GM23338 (cell line): ENCODE measurements around the gene DCST2. TPM values are rescaled to one million over a fixed set of nuclear protein-coding genes. Genes with fewer than 3 reads are reported as not detected.

ENCODE experiments used
- ATAC-seq: fragments of 200-7000 bp; cut with Tn5 transposase; 3 replicates; pipeline ENCODE4 v1.9.1; 2020
- DNase-seq: peaks from one replicate; pipeline ENCODE4 v3.0.0-alpha.2; 2015; ENCODE audit warnings: low spot score
- H2AFZ ChIP-seq: fragments of 200-600 bp; sonication (generic); 2 replicates; pipeline ENCODE4 v1.8.0; 2016; ENCODE audit warnings: antibody characterized with exemption, mild to moderate bottlenecking, moderate library complexity
- H3F3A ChIP-seq: fragments of 200-600 bp; sonication (generic); replicated peaks from 2 replicates; pipeline ENCODE4 v1.8.0; 2017; ENCODE audit warnings: antibody characterized with exemption, mixed run types, low read depth
- H3K27ac ChIP-seq: fragments of 200-600 bp; sonication (generic); 2 replicates; pipeline ENCODE4 v1.6.1; 2016; ENCODE audit warnings: low read depth
- H3K27me3 ChIP-seq: fragments of 200-600 bp; sonication (generic); 2 replicates; pipeline ENCODE4 v1.8.0; 2016; ENCODE audit warnings: mild to moderate bottlenecking, mixed run types, moderate library complexity; ENCODE audit not compliant: insufficient read depth
- H3K36me3 ChIP-seq: fragments of 200-600 bp; sonication (generic); 2 replicates; pipeline ENCODE4 v1.8.0; 2016; ENCODE audit warnings: mild to moderate bottlenecking; ENCODE audit not compliant: insufficient read depth
- H3K4me1 ChIP-seq: fragments of 200-600 bp; sonication (generic); 2 replicates; pipeline ENCODE4 v1.8.0; 2016; ENCODE audit warnings: mild to moderate bottlenecking, moderate library complexity; ENCODE audit not compliant: insufficient read depth
- H3K4me2 ChIP-seq: fragments of 200-600 bp; sonication (generic); 2 replicates; pipeline ENCODE4 v1.7.1; 2017; ENCODE audit warnings: mixed run types
- H3K4me3 ChIP-seq: fragments of 200-600 bp; sonication (generic); 2 replicates; pipeline ENCODE4 v1.6.1; 2016; ENCODE audit warnings: mixed run types
- H3K79me2 ChIP-seq: fragments of 200-600 bp; sonication (generic); replicated peaks from 2 replicates; pipeline ENCODE4 v1.8.0; 2017; ENCODE audit warnings: mild to moderate bottlenecking; ENCODE audit not compliant: insufficient read depth
- H3K9me2 ChIP-seq: fragments of 200-600 bp; sonication (generic); 2 replicates; pipeline ENCODE4 v1.8.0; 2017; ENCODE audit not compliant: insufficient read depth
- H4K20me1 ChIP-seq: fragments of 200-600 bp; sonication (generic); replicated peaks from 2 replicates; pipeline ENCODE4 v1.8.0; 2017; ENCODE audit warnings: mild to moderate bottlenecking; ENCODE audit not compliant: insufficient read depth
- H3K27ac Mint-ChIP-seq: 2 replicates; pipeline ENCODE4 v1.8.0; 2020; ENCODE audit warnings: inconsistent platforms, mild to moderate bottlenecking, moderate library complexity, mixed read lengths
- H3K27me3 Mint-ChIP-seq: 3 replicates; pipeline ENCODE4 v1.8.0; 2022; ENCODE audit warnings: low read depth, mild to moderate bottlenecking, moderate library complexity, mixed read lengths, inconsistent platforms; ENCODE audit not compliant: insufficient read depth, poor library complexity
- H3K36me3 Mint-ChIP-seq: 3 replicates; pipeline ENCODE4 v1.8.0; 2021; ENCODE audit warnings: low read depth, mild to moderate bottlenecking, inconsistent platforms, moderate library complexity, mixed read lengths
- H3K4me1 Mint-ChIP-seq: 3 replicates; pipeline ENCODE4 v1.8.0; 2020; ENCODE audit warnings: mild to moderate bottlenecking, inconsistent platforms, mixed read lengths
- H3K4me3 Mint-ChIP-seq: 3 replicates; pipeline ENCODE4 v1.8.0; 2021; ENCODE audit warnings: moderate library complexity, mild to moderate bottlenecking, inconsistent platforms, mixed read lengths
- H3K9me3 Mint-ChIP-seq: 3 replicates; pipeline ENCODE4 v1.8.0; 2020; ENCODE audit warnings: moderate library complexity, mild to moderate bottlenecking, inconsistent platforms, mixed read lengths
- CREB1 ChIP-seq: fragments of 250-450 bp; sonication (Bioruptor Pico); IDR thresholded peaks from 2 replicates; pipeline ENCODE4 v1.5.0; 2020; ENCODE audit warnings: low read depth, mild to moderate bottlenecking, moderate library complexity
- CTCF ChIP-seq, 2 experiments: fragments of 200-600 bp in 1 of 2; sonication (generic) in 1 of 2; conservative IDR thresholded peaks; 2 replicates each; pipeline versions ENCODE4 v1.5.1 to v1.6.1; 2016 to 2017; ENCODE audit warnings: antibody characterized with exemption in 2 of 2, low read depth in 2 of 2, mild to moderate bottlenecking in 2 of 2, moderate library complexity in 1 of 2
- NANOG ChIP-seq: IDR thresholded peaks from 2 replicates; pipeline ENCODE4 v1.6.1; 2016; ENCODE audit warnings: antibody characterized with exemption, borderline replicate concordance
- POLR2AphosphoS5 ChIP-seq: IDR thresholded peaks from 2 replicates; pipeline ENCODE4 v1.6.1; 2016; ENCODE audit warnings: antibody characterized with exemption, low read depth
- ZNF114 ChIP-seq: fragments of 250-450 bp; sonication (Bioruptor Pico); IDR thresholded peaks from 2 replicates; pipeline ENCODE4 v1.5.0; 2020; ENCODE audit warnings: mild to moderate bottlenecking, moderate library complexity
- ZNF331 ChIP-seq: fragments of 250-450 bp; sonication (Bioruptor Pico); IDR thresholded peaks from 2 replicates; pipeline ENCODE4 v1.5.0; 2020; ENCODE audit warnings: low read depth, mild to moderate bottlenecking, moderate library complexity
- polyA plus RNA-seq: library from polyadenylated mRNA; unstranded; fragments of >200 nt; fragmentation: Nextera tagmentation; extraction: Ambion mirVana; gene quantifications from 2 replicates; pipeline ENCODE4 v1.2.1, GENCODE V29; 2016
- total RNA-seq: library from RNA; depleted of rRNA; stranded (reverse); fragments of >200 nt; shearing (Covaris generic); gene quantifications from 2 replicates; pipeline ENCODE4 v1.2.3, GENCODE V29; 2014
- TF ChIP-seq, protein P1 (sequence below): fragments of 250-450 bp; sonication (Bioruptor Pico); IDR thresholded peaks from 2 replicates; pipeline ENCODE4 v1.5.0; 2020; ENCODE audit warnings: mild to moderate bottlenecking, moderate library complexity
- TF ChIP-seq, protein P2 (sequence below): IDR thresholded peaks from 2 replicates; pipeline ENCODE4 v1.6.1; 2016; ENCODE audit warnings: antibody characterized with exemption

The DCST2 gene
- total and polyA plus RNA-seq, 2 experiments from 2014 or later: 0.78 TPM; not detected in 1

DNA sequence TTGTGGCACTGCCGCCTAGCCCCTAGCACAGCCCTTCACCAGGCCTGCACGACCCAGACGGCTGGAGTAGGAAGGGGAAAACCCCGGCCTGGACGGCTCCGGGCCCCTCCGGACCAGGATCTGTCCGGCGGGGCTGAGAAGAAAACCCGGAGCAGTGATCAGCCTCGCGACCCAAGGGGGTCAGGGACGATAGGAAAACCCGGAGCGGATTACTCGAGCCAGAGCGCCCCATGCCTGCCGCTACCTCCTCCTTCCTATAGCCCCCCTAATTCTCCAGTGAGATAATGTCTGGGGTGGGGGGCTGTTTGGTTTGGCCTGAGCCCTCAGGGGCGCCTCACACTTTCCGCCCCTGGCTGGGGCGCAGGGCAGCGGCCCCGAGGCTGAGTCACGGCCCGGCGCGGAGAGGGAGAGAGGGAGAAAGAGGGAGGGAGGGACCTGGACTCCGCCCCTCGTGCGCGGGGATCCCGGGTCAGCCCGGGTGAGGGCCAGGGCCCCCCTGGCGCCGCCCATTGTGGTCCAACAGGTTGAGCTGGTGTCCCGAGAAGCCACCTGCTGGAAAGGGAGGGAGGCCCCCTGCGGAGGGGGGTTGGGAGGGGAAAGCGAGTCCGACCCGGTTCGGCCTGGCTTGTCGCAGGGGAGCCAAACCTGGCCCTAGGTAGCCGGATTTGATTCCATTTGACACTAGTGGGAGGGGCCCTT lies 32.7 kb downstream of the DCST2 start:
- Mint-ChIP-seq H3K4me3 (peak overlapping the region; percentile 90), H3K36me3 (no peaks in the 10 kb centered on the region), H3K9me3 (no peaks in the 10 kb centered on the region), H3K4me1 (peaks cover 30% of the 10 kb centered on the region), H3K27ac (peak overlapping the region; percentile 56; the same call in 1 of the 2 replicates), H3K27me3 (peaks cover 21% of the 10 kb centered on the region)
- H3K4me2 ChIP-seq: peak overlapping the region; percentile 90
- H3F3A ChIP-seq: peaks cover 16% of the 10 kb centered on the region
- no peaks in the 10 kb centered on the region for H3K27me3 ChIP-seq
- peak overlapping the region; percentile 90 for H3K4me3 ChIP-seq
- no peaks in the 10 kb centered on the region for H4K20me1 ChIP-seq
- peak overlapping the region; percentile 95 for H3K27ac ChIP-seq
- peak overlapping the region; percentile 91; the same call in 1 of the 2 replicates for H2AFZ ChIP-seq
- peak; percentile 45 for ATAC-seq
- DNase-seq: peak; percentile 98
- peaks cover 18% of the 10 kb centered on the region for H3K4me1 ChIP-seq
- H3K36me3 ChIP-seq: no peaks in the 10 kb centered on the region
- TF ChIP-seq CREB1 (CRISPR knock-in tag) (peak; percentile 76), POLR2AphosphoS5 (peak; percentile 55), NANOG (no peak), ZNF114 (CRISPR knock-in tag) (no peak), ZNF331 (CRISPR knock-in tag) (no peak), CTCF (conservative IDR thresholded peaks at IDR 0.05; ENCODE audit: low read depth in 2 of 2) (no peak)
- TF ChIP-seq, protein P1, sequence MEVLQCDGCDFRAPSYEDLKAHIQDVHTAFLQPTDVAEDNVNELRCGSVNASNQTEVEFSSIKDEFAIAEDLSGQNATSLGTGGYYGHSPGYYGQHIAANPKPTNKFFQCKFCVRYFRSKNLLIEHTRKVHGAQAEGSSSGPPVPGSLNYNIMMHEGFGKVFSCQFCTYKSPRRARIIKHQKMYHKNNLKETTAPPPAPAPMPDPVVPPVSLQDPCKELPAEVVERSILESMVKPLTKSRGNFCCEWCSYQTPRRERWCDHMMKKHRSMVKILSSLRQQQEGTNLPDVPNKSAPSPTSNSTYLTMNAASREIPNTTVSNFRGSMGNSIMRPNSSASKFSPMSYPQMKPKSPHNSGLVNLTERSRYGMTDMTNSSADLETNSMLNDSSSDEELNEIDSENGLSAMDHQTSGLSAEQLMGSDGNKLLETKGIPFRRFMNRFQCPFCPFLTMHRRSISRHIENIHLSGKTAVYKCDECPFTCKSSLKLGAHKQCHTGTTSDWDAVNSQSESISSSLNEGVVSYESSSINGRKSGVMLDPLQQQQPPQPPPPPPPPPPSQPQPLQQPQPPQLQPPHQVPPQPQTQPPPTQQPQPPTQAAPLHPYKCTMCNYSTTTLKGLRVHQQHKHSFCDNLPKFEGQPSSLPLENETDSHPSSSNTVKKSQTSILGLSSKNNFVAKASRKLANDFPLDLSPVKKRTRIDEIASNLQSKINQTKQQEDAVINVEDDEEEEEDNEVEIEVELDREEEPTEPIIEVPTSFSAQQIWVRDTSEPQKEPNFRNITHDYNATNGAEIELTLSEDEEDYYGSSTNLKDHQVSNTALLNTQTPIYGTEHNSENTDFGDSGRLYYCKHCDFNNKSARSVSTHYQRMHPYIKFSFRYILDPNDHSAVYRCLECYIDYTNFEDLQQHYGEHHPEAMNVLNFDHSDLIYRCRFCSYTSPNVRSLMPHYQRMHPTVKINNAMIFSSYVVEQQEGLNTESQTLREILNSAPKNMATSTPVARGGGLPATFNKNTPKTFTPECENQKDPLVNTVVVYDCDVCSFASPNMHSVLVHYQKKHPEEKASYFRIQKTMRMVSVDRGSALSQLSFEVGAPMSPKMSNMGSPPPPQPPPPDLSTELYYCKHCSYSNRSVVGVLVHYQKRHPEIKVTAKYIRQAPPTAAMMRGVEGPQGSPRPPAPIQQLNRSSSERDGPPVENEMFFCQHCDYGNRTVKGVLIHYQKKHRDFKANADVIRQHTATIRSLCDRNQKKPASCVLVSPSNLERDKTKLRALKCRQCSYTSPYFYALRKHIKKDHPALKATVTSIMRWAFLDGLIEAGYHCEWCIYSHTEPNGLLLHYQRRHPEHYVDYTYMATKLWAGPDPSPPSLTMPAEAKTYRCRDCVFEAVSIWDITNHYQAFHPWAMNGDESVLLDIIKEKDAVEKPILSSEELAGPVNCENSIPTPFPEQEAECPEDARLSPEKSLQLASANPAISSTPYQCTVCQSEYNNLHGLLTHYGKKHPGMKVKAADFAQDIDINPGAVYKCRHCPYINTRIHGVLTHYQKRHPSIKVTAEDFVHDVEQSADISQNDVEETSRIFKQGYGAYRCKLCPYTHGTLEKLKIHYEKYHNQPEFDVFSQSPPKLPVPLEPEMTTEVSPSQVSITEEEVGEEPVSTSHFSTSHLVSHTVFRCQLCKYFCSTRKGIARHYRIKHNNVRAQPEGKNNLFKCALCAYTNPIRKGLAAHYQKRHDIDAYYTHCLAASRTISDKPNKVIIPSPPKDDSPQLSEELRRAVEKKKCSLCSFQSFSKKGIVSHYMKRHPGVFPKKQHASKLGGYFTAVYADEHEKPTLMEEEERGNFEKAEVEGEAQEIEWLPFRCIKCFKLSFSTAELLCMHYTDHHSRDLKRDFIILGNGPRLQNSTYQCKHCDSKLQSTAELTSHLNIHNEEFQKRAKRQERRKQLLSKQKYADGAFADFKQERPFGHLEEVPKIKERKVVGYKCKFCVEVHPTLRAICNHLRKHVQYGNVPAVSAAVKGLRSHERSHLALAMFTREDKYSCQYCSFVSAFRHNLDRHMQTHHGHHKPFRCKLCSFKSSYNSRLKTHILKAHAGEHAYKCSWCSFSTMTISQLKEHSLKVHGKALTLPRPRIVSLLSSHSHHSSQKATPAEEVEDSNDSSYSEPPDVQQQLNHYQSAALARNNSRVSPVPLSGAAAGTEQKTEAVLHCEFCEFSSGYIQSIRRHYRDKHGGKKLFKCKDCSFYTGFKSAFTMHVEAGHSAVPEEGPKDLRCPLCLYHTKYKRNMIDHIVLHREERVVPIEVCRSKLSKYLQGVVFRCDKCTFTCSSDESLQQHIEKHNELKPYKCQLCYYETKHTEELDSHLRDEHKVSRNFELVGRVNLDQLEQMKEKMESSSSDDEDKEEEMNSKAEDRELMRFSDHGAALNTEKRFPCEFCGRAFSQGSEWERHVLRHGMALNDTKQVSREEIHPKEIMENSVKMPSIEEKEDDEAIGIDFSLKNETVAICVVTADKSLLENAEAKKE (CRISPR knock-in tag): no peak
- TF ChIP-seq, protein P2, sequence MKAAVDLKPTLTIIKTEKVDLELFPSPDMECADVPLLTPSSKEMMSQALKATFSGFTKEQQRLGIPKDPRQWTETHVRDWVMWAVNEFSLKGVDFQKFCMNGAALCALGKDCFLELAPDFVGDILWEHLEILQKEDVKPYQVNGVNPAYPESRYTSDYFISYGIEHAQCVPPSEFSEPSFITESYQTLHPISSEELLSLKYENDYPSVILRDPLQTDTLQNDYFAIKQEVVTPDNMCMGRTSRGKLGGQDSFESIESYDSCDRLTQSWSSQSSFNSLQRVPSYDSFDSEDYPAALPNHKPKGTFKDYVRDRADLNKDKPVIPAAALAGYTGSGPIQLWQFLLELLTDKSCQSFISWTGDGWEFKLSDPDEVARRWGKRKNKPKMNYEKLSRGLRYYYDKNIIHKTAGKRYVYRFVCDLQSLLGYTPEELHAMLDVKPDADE: no peak
- no peaks in the 10 kb centered on the region for H3K9me2 ChIP-seq
- H3K79me2 ChIP-seq: peaks cover 19% of the 10 kb centered on the region
